HEK293T (cell line): ENCODE data around the gene ACIN1.

ENCODE experiments used
- FOXM1 ChIP-seq: fragments of 450-650 bp; IDR thresholded peaks from 2 replicates; pipeline ENCODE4 v1.6.1; 2017; ENCODE audit warnings: mild to moderate bottlenecking, borderline replicate concordance
- L3MBTL2 ChIP-seq: fragments of 450-650 bp; conservative IDR thresholded peaks from 2 replicates; pipeline ENCODE4 v1.6.1; 2016; ENCODE audit warnings: mild to moderate bottlenecking
- NFRKB ChIP-seq: fragments of 450-650 bp; IDR thresholded peaks from 2 replicates; pipeline ENCODE4 v1.6.1; 2016; ENCODE audit warnings: mild to moderate bottlenecking, moderate library complexity
- TF ChIP-seq, protein P1 (sequence below): fragments of 450-650 bp; IDR thresholded peaks from 2 replicates; pipeline ENCODE4 v1.6.1; 2016

DNA sequence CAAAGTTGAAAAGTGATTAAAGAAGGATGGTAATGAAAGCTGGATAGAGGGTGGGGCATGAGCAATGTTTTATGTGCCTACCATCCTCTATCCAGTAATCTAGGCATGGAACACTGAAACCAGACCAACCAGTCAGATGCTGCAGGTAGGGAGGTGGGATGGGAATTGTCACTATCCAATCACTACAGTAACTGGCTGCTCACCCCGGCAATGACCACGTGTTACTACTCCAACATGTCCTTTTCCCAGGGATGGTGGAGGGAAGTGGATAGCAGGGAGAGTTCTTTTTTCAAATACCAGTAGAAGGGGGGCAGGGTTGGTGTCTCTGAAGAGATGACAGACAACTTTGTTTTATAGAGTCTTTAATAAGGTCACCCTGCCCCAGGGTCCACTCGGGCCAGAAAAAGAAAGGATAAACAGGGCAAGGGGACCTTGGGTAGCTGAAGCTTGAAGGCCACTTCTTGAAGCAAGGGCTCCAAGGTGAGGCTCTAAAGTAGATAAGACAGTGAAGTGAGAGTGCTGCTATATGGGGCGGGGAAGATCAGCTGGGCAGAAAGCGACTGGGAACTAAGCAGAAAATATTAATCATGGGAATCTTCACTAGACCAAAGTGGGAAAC lies 22.9 kb downstream of the ACIN1 start:
- TF ChIP-seq FOXM1 (no peak), L3MBTL2 (no peak; the same call in 1 of the 2 replicates), NFRKB (no peak)
- TF ChIP-seq, protein P1, sequence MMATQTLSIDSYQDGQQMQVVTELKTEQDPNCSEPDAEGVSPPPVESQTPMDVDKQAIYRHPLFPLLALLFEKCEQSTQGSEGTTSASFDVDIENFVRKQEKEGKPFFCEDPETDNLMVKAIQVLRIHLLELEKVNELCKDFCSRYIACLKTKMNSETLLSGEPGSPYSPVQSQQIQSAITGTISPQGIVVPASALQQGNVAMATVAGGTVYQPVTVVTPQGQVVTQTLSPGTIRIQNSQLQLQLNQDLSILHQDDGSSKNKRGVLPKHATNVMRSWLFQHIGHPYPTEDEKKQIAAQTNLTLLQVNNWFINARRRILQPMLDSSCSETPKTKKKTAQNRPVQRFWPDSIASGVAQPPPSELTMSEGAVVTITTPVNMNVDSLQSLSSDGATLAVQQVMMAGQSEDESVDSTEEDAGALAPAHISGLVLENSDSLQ, result no peak
